HepG2 (cell line): ENCODE data around the gene PRR4. TPM values are rescaled to one million over a fixed set of nuclear protein-coding genes. Genes with fewer than 3 reads are reported as not detected.

Experiments
- ADNP ChIP-seq: sonication (generic); formaldehyde crosslinking; IDR thresholded peaks from 2 replicates; pipeline ENCODE4 v1.4.0; 2020; ENCODE audit warnings: missing genetic modification reagents
- ATM ChIP-seq: fragments of 450-650 bp; IDR thresholded peaks from 2 replicates; pipeline ENCODE4 v1.7.1; 2017; ENCODE audit warnings: mild to moderate bottlenecking, borderline replicate concordance
- BRCA1 ChIP-seq: sonication (generic); formaldehyde crosslinking; IDR thresholded peaks from 2 replicates; pipeline ENCODE4 v1.4.0; 2020; ENCODE audit warnings: missing genetic modification reagents
- HDAC2 ChIP-seq: sonication (generic); formaldehyde crosslinking; IDR thresholded peaks from 2 replicates; pipeline ENCODE4 v1.4.0; 2020; ENCODE audit warnings: missing genetic modification reagents
- HNF4G ChIP-seq, 2 experiments: sonication (generic) in 1 of 2; formaldehyde crosslinking in 1 of 2; IDR thresholded peaks; 2 replicates each; pipeline versions ENCODE4 v1.4.0 to v1.6.1; 2011 to 2020; ENCODE audit warnings: borderline replicate concordance in 2 of 2, low read depth in 2 of 2, mild to moderate bottlenecking in 2 of 2, low read length in 1 of 2, missing genetic modification reagents in 1 of 2, moderate library complexity in 1 of 2
- HNRNPH1 ChIP-seq: fragments of 200-400 bp; formaldehyde crosslinking; optimal IDR thresholded peaks from 2 replicates; pipeline ENCODE3; 2017; ENCODE audit warnings: mild to moderate bottlenecking, low read depth, low read length
- HOXA9 ChIP-seq: sonication (generic); formaldehyde crosslinking; IDR thresholded peaks from 2 replicates; pipeline ENCODE4 v1.8.1; 2022; ENCODE audit warnings: missing genetic modification reagents, mild to moderate bottlenecking, moderate library complexity, borderline replicate concordance
- PAWR ChIP-seq: sonication (generic); formaldehyde crosslinking; IDR thresholded peaks from 2 replicates; pipeline ENCODE4 v1.4.0; 2020; ENCODE audit warnings: missing genetic modification reagents, mild to moderate bottlenecking, borderline replicate concordance
- RAD21 ChIP-seq: fragments of 450-650 bp; formaldehyde crosslinking; IDR thresholded peaks from 2 replicates; pipeline ENCODE4 v1.5.0; 2020; ENCODE audit warnings: mild to moderate bottlenecking
- RBFOX2 ChIP-seq: fragments of 200-400 bp; formaldehyde crosslinking; IDR thresholded peaks from 2 replicates; pipeline ENCODE4 v1.6.1; 2017; ENCODE audit warnings: low read depth, mild to moderate bottlenecking, low read length
- SP1 ChIP-seq, 2 experiments: fragments of 450-650 bp in 1 of 2; sonication (generic) in 1 of 2; formaldehyde crosslinking in 1 of 2; IDR thresholded peaks; 2 replicates each; pipeline versions ENCODE4 v1.4.0 to v1.6.1; 2016 to 2020; ENCODE audit warnings: missing genetic modification reagents in 1 of 2
- ZIK1 ChIP-seq: sonication (generic); formaldehyde crosslinking; IDR thresholded peaks from 2 replicates; pipeline ENCODE4 v1.5.0; 2020; ENCODE audit warnings: mild to moderate bottlenecking, low read depth, missing genetic modification reagents, borderline replicate concordance
- ZNF431 ChIP-seq: sonication (generic); formaldehyde crosslinking; IDR thresholded peaks from 2 replicates; pipeline ENCODE4 v1.9.0; 2022; ENCODE audit warnings: missing genetic modification reagents, low read depth, mild to moderate bottlenecking, borderline replicate concordance
- ZNF550 ChIP-seq: sonication (generic); formaldehyde crosslinking; IDR thresholded peaks from 2 replicates; pipeline ENCODE4 v1.4.0; 2020; ENCODE audit warnings: mild to moderate bottlenecking, missing genetic modification reagents, borderline replicate concordance
- ZNF557 ChIP-seq: sonication (generic); formaldehyde crosslinking; IDR thresholded peaks from 2 replicates; pipeline ENCODE4 v1.4.0; 2020; ENCODE audit warnings: missing genetic modification reagents
- ZNF614 ChIP-seq: IDR thresholded peaks from 2 replicates; pipeline ENCODE4 v1.6.1; 2018; ENCODE audit warnings: missing biosample characterization, missing genetic modification reagents, inconsistent platforms, borderline replicate concordance
- ZNF672 ChIP-seq: sonication (generic); formaldehyde crosslinking; IDR thresholded peaks from 2 replicates; pipeline ENCODE4 v1.8.1; 2022; ENCODE audit warnings: missing genetic modification reagents
- ZNF781 ChIP-seq: sonication (generic); formaldehyde crosslinking; IDR thresholded peaks from 2 replicates; pipeline ENCODE4 v1.5.1; 2020; ENCODE audit warnings: borderline replicate concordance, mild to moderate bottlenecking, missing genetic modification reagents; ENCODE audit errors: not compliant biosample characterization
- ZNF839 ChIP-seq: sonication (generic); formaldehyde crosslinking; IDR thresholded peaks from 2 replicates; pipeline ENCODE4 v1.4.0; 2020; ENCODE audit warnings: missing genetic modification reagents, mild to moderate bottlenecking, borderline replicate concordance
- polyA plus RNA-seq, 8 experiments: library from polyadenylated mRNA; depleted of rRNA in 3 of 8; stranded (reverse) in 7 of 8; unstranded in 1 of 8; fragments of >200 nt; fragmentation: Illumina TruSeq in 4 of 8; extraction: Trizol in 4 of 8; gene quantifications; 2 replicates each; pipeline versions ENCODE4 v1.2.1 to v1.2.3, GENCODE V29; 2011 to 2016; ENCODE audit warnings: low read depth in 4 of 8, missing spikeins in 1 of 8, mixed read lengths in 1 of 8; ENCODE audit not compliant: insufficient read depth in 1 of 8
- total RNA-seq, 5 experiments: library from RNA; depleted of rRNA; stranded (reverse); fragments of >200 nt; fragmentation: Illumina TruSeq; extraction: Trizol; gene quantifications; 2 replicates each; pipeline ENCODE4 v1.2.3, GENCODE V29; 2016; ENCODE audit warnings: low read depth in 1 of 5
- TF ChIP-seq, protein P1 (sequence below): sonication (generic); formaldehyde crosslinking; IDR thresholded peaks from 2 replicates; pipeline ENCODE4 v1.9.0; 2022; ENCODE audit warnings: missing genetic modification reagents, mild to moderate bottlenecking, borderline replicate concordance
- TF ChIP-seq, protein P2 (sequence below): IDR thresholded peaks from 2 replicates; pipeline ENCODE4 v1.4.0; 2020; ENCODE audit warnings: mild to moderate bottlenecking, missing genetic modification reagents
- TF ChIP-seq, protein P3 (sequence below): sonication (generic); formaldehyde crosslinking; IDR thresholded peaks from 2 replicates; pipeline ENCODE4 v1.8.1; 2023; ENCODE audit warnings: mild to moderate bottlenecking, inconsistent platforms, moderate library complexity, missing genetic modification reagents, borderline replicate concordance
- TF ChIP-seq, protein P4 (sequence below): sonication (generic); formaldehyde crosslinking; IDR thresholded peaks from 2 replicates; pipeline ENCODE4 v1.5.0; 2020; ENCODE audit warnings: missing genetic modification reagents

PRR4 gene
- total and polyA plus RNA-seq, 2 of the 13 experiments (the other 11 are each of a cell fraction or from before 2014, with no cell fraction given) = 2.3 to 5.4 TPM

DNA sequence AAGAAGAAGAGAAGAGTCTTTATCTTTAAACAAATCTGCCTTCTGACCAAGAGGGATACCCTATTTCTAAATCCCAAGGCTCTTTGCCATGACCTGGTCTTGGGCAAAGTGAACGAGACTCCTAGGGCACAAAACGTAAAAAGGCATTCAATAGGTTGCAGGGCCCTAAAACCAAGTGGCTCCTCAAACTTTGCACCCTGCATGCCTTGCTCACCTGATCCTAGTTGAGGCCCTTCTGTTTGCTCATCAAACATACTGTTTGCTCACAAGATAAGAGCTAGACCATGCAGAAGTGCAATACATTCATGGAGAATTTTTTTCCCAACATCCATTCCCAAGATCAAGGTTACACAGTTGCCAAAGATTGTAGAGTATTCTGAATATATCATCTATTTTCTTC is 42.7 kb upstream of the PRR4 start (continued):
- TF ChIP-seq, protein P1, sequence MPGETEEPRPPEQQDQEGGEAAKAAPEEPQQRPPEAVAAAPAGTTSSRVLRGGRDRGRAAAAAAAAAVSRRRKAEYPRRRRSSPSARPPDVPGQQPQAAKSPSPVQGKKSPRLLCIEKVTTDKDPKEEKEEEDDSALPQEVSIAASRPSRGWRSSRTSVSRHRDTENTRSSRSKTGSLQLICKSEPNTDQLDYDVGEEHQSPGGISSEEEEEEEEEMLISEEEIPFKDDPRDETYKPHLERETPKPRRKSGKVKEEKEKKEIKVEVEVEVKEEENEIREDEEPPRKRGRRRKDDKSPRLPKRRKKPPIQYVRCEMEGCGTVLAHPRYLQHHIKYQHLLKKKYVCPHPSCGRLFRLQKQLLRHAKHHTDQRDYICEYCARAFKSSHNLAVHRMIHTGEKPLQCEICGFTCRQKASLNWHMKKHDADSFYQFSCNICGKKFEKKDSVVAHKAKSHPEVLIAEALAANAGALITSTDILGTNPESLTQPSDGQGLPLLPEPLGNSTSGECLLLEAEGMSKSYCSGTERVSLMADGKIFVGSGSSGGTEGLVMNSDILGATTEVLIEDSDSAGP (CRISPR knock-in tag) = no peak; the same call in 1 of the 2 replicates
- no peak for TF ChIP-seq ADNP (CRISPR knock-in tag)
- TF ChIP-seq, protein P2, sequence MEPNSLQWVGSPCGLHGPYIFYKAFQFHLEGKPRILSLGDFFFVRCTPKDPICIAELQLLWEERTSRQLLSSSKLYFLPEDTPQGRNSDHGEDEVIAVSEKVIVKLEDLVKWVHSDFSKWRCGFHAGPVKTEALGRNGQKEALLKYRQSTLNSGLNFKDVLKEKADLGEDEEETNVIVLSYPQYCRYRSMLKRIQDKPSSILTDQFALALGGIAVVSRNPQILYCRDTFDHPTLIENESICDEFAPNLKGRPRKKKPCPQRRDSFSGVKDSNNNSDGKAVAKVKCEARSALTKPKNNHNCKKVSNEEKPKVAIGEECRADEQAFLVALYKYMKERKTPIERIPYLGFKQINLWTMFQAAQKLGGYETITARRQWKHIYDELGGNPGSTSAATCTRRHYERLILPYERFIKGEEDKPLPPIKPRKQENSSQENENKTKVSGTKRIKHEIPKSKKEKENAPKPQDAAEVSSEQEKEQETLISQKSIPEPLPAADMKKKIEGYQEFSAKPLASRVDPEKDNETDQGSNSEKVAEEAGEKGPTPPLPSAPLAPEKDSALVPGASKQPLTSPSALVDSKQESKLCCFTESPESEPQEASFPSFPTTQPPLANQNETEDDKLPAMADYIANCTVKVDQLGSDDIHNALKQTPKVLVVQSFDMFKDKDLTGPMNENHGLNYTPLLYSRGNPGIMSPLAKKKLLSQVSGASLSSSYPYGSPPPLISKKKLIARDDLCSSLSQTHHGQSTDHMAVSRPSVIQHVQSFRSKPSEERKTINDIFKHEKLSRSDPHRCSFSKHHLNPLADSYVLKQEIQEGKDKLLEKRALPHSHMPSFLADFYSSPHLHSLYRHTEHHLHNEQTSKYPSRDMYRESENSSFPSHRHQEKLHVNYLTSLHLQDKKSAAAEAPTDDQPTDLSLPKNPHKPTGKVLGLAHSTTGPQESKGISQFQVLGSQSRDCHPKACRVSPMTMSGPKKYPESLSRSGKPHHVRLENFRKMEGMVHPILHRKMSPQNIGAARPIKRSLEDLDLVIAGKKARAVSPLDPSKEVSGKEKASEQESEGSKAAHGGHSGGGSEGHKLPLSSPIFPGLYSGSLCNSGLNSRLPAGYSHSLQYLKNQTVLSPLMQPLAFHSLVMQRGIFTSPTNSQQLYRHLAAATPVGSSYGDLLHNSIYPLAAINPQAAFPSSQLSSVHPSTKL (CRISPR knock-in tag) = peak; percentile 100
- TF ChIP-seq ATM = no peak
- TF ChIP-seq ZNF781 (CRISPR knock-in tag) = peak; percentile 61
- no peak for TF ChIP-seq ZNF550 (CRISPR knock-in tag)
- TF ChIP-seq HOXA9 (CRISPR knock-in tag) = no peak
- TF ChIP-seq SP1 (IDR thresholded peaks at IDR 0.05) = no peak
- TF ChIP-seq SP1 (CRISPR knock-in tag; IDR thresholded peaks at IDR 0.05) = no peak; the same call in 1 of the 2 replicates
- no peak for TF ChIP-seq ZNF839
- no peak for TF ChIP-seq PAWR
- no peak for TF ChIP-seq ZIK1 (CRISPR knock-in tag)
- no peak for TF ChIP-seq HNRNPH1
- TF ChIP-seq RBFOX2 = no peak
- TF ChIP-seq ZNF557 (CRISPR knock-in tag) = no peak
- TF ChIP-seq, protein P3, sequence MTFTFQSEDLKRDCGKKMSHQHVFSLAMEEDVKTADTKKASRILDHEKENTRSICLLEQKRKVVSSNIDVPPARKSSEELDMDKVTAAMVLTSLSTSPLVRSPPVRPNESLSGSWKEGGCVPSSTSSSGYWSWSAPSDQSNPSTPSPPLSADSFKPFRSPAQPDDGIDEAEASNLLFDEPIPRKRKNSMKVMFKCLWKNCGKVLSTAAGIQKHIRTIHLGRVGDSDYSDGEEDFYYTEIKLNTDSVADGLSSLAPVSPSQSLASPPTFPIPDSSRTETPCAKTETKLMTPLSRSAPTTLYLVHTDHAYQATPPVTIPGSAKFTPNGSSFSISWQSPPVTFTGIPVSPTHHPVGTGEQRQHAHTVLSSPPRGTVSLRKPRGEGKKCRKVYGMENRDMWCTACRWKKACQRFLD (CRISPR knock-in tag) = no peak
- TF ChIP-seq ZNF431 (CRISPR knock-in tag) = 0 out of 2 replicates have a peak, but pooled peaks have one; percentile 42
- TF ChIP-seq BRCA1 (CRISPR knock-in tag) = no peak
- no peak for TF ChIP-seq ZNF672 (CRISPR knock-in tag)
- peak; percentile 44 for TF ChIP-seq RAD21 (CRISPR knock-in tag)
- TF ChIP-seq, protein P4, sequence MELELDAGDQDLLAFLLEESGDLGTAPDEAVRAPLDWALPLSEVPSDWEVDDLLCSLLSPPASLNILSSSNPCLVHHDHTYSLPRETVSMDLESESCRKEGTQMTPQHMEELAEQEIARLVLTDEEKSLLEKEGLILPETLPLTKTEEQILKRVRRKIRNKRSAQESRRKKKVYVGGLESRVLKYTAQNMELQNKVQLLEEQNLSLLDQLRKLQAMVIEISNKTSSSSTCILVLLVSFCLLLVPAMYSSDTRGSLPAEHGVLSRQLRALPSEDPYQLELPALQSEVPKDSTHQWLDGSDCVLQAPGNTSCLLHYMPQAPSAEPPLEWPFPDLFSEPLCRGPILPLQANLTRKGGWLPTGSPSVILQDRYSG (CRISPR knock-in tag) = no peak
- TF ChIP-seq HNF4G (IDR thresholded peaks at IDR 0.05; ENCODE audit: borderline replicate concordance, low read depth, low read length) = peak; percentile 99
- peak; percentile 95; the same call in 1 of the 2 replicates for TF ChIP-seq HNF4G (CRISPR knock-in tag; IDR thresholded peaks at IDR 0.05; ENCODE audit: borderline replicate concordance, low read depth)
- TF ChIP-seq ZNF614 = peak; percentile 91
- peak; percentile 98 for TF ChIP-seq HDAC2
